ENCODE measurements around the gene LRRC3. TPM values are rescaled to one million over a fixed set of nuclear protein-coding genes. Genes with fewer than 3 reads are reported as not detected.
"Not testable (repeated sequence)": the region's sequence is repeated elsewhere in the genome, so short reads cannot be mapped to it uniquely, and the experiment has no call there.

The LRRC3 gene
- total and polyA plus RNA-seq, 4 donors: 3.0 to 14.2 (median 7.5) TPM

GRCh38 chr21:44416193-44416592 is 39.1 kb upstream of the LRRC3 start:
- H3K4me1 ChIP-seq (ENCODE audit: control insufficient read depth in 4 of 4, insufficient read depth in 4 of 4, low read length in 3 of 4): no peaks in the 10 kb centered on the region
- no peak overlapping the region for H3K27ac ChIP-seq (ENCODE audit: low read depth in 1 of 2, low read length in 2 of 2)
- H3K4me3 ChIP-seq (ENCODE audit: low read depth in 1 of 3, low read length in 3 of 3): no peak overlapping the region
- H3K36me3 ChIP-seq (ENCODE audit: control insufficient read depth in 4 of 4, insufficient read depth in 3 of 4, low read depth in 1 of 4, low read length in 3 of 4): no peaks in the 10 kb centered on the region
- H3K9me3 ChIP-seq (ENCODE audit: control insufficient read depth in 4 of 4, low read length in 3 of 4): no peaks in the 10 kb centered on the region
- no peak overlapping the region for H3K9ac ChIP-seq (ENCODE audit: low read depth in 1 of 2, low read length in 2 of 2)
- TF ChIP-seq ATF3 (IDR thresholded peaks at IDR 0.05) (no peak), HNF4G (IDR thresholded peaks at IDR 0.05) (no peak), ZBTB33 (IDR thresholded peaks at IDR 0.05) (no peak), REST (IDR thresholded peaks at IDR 0.05) (no peak), SP1 (IDR thresholded peaks at IDR 0.05) (no peak), FOXA1 (IDR thresholded peaks at IDR 0.05) (no peak), RAD21 (IDR thresholded peaks at IDR 0.05) (no peak), YY1 (IDR thresholded peaks at IDR 0.05) (no peak), MAX (IDR thresholded peaks at IDR 0.05) (no peak), HNF4A (conservative IDR thresholded peaks at IDR 0.05) (no peak), JUND (IDR thresholded peaks at IDR 0.05) (no peak), EGR1 (IDR thresholded peaks at IDR 0.05; ENCODE audit: low read depth in 2 of 2) (no peak), RXRA (IDR thresholded peaks at IDR 0.05) (no peak), NR2F2 (IDR thresholded peaks at IDR 0.05) (no peak), TAF1 (conservative IDR thresholded peaks at IDR 0.05) (no peak), GABPA (IDR thresholded peaks at IDR 0.05 in 1 of 2, conservative IDR thresholded peaks at IDR 0.05 in 1 of 2) (no peak), FOXA2 (IDR thresholded peaks at IDR 0.05) (no peak)
- no peaks in the 10 kb centered on the region for H3K27me3 ChIP-seq (ENCODE audit: control insufficient read depth in 4 of 4, insufficient read depth in 4 of 4, low read length in 3 of 4)
- 85% methylated on average over 8 of the region's 8 CpGs for WGBS
- no peak for DNase-seq (ENCODE audit: low spot score)

GRCh38 chr21:44417621-44418107 is 37.6 kb upstream of the LRRC3 start:
- DNase-seq (ENCODE audit: low spot score); H3K4me3 ChIP-seq (ENCODE audit: low read depth in 1 of 3, low read length in 3 of 3); H3K36me3 ChIP-seq (ENCODE audit: control insufficient read depth in 4 of 4, insufficient read depth in 3 of 4, low read depth in 1 of 4, low read length in 3 of 4); H3K27ac ChIP-seq (ENCODE audit: low read depth in 1 of 2, low read length in 2 of 2); H3K9me3 ChIP-seq (ENCODE audit: control insufficient read depth in 4 of 4, low read length in 3 of 4); H3K4me1 ChIP-seq (ENCODE audit: control insufficient read depth in 4 of 4, insufficient read depth in 4 of 4, low read length in 3 of 4); H3K27me3 ChIP-seq (ENCODE audit: control insufficient read depth in 4 of 4, insufficient read depth in 4 of 4, low read length in 3 of 4); H3K9ac ChIP-seq (ENCODE audit: low read depth in 1 of 2, low read length in 2 of 2): not testable (repeated sequence)
- 88% methylated on average over 21 of the region's 21 CpGs for WGBS
